Measurements from ENCODE around the gene CMTM3. TPM values are rescaled to one million over a fixed set of nuclear protein-coding genes. Genes with fewer than 3 reads are reported as not detected.

The CMTM3 gene
- total RNA-seq, 1 donor from 2014 or later, result 48.2 TPM

- DNase-seq (ENCODE audit: low spot score, unreplicated experiment), result no peak
- Mint-ChIP-seq H3K9me3 (ENCODE audit: low read depth) (no peaks in the 10 kb centered on the region), H3K36me3 (ENCODE audit: insufficient read depth) (peaks cover 16% of the 10 kb centered on the region), H3K4me3 (ENCODE audit: low read depth) (no peak overlapping the region), H3K4me1 (ENCODE audit: low read depth) (peaks cover 1% of the 10 kb centered on the region), H3K27ac (no peak overlapping the region), H3K27me3 (no peaks in the 10 kb centered on the region)
- no peak for TF ChIP-seq CTCF (IDR thresholded peaks at IDR 0.05; ENCODE audit: unreplicated experiment)
These were observed 7.9 kb downstream of the CMTM3 start for GRCh38 chr16:66612422-66612821.

- no peak overlapping the region for H3K4me3 Mint-ChIP-seq (ENCODE audit: low read depth)
- no peaks in the 10 kb centered on the region for H3K27me3 Mint-ChIP-seq
- peaks cover 8% of the 10 kb centered on the region for H3K4me1 Mint-ChIP-seq (ENCODE audit: low read depth)
- H3K27ac Mint-ChIP-seq, result no peak overlapping the region
- H3K36me3 Mint-ChIP-seq (ENCODE audit: insufficient read depth), result peaks cover 16% of the 10 kb centered on the region
- no peaks in the 10 kb centered on the region for H3K9me3 Mint-ChIP-seq (ENCODE audit: low read depth)
- no peak for DNase-seq (ENCODE audit: low spot score, unreplicated experiment)
- no peak for TF ChIP-seq CTCF (IDR thresholded peaks at IDR 0.05; ENCODE audit: unreplicated experiment)
These were observed 9.8 kb downstream of the CMTM3 start for GRCh38 chr16:66614161-66614802.

GRCh38 chr16:66616169-66616568 is 11.7 kb downstream of the CMTM3 start:
- no peak for DNase-seq (ENCODE audit: low spot score, unreplicated experiment)
- H3K27me3 Mint-ChIP-seq, result no peaks in the 10 kb centered on the region
- TF ChIP-seq CTCF (IDR thresholded peaks at IDR 0.05; ENCODE audit: unreplicated experiment), result no peak
- no peak overlapping the region for H3K27ac Mint-ChIP-seq
- no peaks in the 10 kb centered on the region for H3K9me3 Mint-ChIP-seq (ENCODE audit: low read depth)
- H3K4me1 Mint-ChIP-seq (ENCODE audit: low read depth), result peaks cover 21% of the 10 kb centered on the region
- H3K36me3 Mint-ChIP-seq (ENCODE audit: insufficient read depth), result peaks cover 11% of the 10 kb centered on the region
- H3K4me3 Mint-ChIP-seq (ENCODE audit: low read depth), result no peak overlapping the region

- Mint-ChIP-seq H3K27ac (no peak overlapping the region), H3K4me1 (ENCODE audit: low read depth) (peaks cover 21% of the 10 kb centered on the region)
- TF ChIP-seq CTCF (IDR thresholded peaks at IDR 0.05; ENCODE audit: unreplicated experiment), result no peak
These were observed 12.1 kb downstream of the CMTM3 start for GRCh38 chr16:66616592-66616991.

GRCh38 chr16:66617010-66617434 is 12.5 kb downstream of the CMTM3 start:
- H3K4me1 Mint-ChIP-seq (ENCODE audit: low read depth), result peaks cover 21% of the 10 kb centered on the region
- no peaks in the 10 kb centered on the region for H3K9me3 Mint-ChIP-seq (ENCODE audit: low read depth)
- TF ChIP-seq CTCF (IDR thresholded peaks at IDR 0.05; ENCODE audit: unreplicated experiment), result no peak
- H3K4me3 Mint-ChIP-seq (ENCODE audit: low read depth), result no peak overlapping the region
- no peak for DNase-seq (ENCODE audit: low spot score, unreplicated experiment)
- H3K36me3 Mint-ChIP-seq (ENCODE audit: insufficient read depth), result peaks cover 15% of the 10 kb centered on the region
- H3K27ac Mint-ChIP-seq, result no peak overlapping the region
- H3K27me3 Mint-ChIP-seq, result no peaks in the 10 kb centered on the region

More at GRCh38 chr16:66616592-66616991, 12.1 kb downstream of the CMTM3 start:
- no peak for DNase-seq (ENCODE audit: low spot score, unreplicated experiment)
- no peak overlapping the region for H3K4me3 Mint-ChIP-seq (ENCODE audit: low read depth)
- no peaks in the 10 kb centered on the region for H3K9me3 Mint-ChIP-seq (ENCODE audit: low read depth)
- H3K27me3 Mint-ChIP-seq, result no peaks in the 10 kb centered on the region
- peaks cover 12% of the 10 kb centered on the region for H3K36me3 Mint-ChIP-seq (ENCODE audit: insufficient read depth)
